AG09319 (cell line): ENCODE measurements around the gene CDC14B.

Experiments
- DNase-seq: peaks from one replicate; pipeline ENCODE4 v3.0.0-alpha.2; 2010; ENCODE audit warnings: low read depth; ENCODE audit errors: extremely low read depth
- TF ChIP-seq, protein P1 (sequence below): IDR thresholded peaks from 2 replicates; pipeline ENCODE4 v1.5.1; 2011; ENCODE audit warnings: low read depth, mild to moderate bottlenecking, inconsistent platforms, low read length, moderate library complexity

CDC14B gene

DNA sequence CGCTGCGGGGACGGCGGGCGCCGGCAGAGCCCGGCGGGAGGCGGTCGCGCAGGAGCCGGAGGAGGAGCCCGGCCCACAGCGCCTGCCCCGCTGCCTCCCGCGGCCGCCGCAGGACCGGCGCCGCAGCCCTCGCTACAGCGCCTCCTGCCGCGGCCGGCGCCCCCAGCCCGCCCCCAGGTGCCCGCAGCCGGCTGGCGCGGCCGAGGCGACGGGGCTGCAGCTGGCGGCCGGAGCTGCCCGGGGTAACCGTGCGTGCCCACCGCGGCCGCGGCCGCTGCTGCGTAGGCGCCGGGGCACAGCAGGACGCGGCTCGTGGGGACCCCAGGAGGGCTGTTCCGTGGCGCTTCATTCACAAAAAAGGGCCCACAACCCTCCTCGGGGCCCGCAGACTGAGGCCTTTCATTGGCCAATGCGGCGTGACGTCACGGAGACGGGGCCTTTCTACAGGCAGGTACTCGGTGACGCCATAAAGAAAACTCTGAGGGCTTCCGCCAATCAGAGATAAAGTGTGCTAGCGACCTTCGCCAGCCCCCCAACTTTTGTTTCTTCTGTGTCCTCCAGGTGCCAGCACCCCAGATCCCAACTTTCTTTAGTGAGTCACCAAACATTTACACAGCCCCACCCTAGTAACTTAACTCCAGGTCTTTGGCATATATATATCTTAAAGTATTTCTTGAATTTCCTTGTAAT lies at the start of gene CDC14B:
CDC14B (minus strand) TSS at position 353 of the 690 bp plus-strand sequence. CDS start 465 bp downstream, outside the sequence.
- TF ChIP-seq, protein P1, sequence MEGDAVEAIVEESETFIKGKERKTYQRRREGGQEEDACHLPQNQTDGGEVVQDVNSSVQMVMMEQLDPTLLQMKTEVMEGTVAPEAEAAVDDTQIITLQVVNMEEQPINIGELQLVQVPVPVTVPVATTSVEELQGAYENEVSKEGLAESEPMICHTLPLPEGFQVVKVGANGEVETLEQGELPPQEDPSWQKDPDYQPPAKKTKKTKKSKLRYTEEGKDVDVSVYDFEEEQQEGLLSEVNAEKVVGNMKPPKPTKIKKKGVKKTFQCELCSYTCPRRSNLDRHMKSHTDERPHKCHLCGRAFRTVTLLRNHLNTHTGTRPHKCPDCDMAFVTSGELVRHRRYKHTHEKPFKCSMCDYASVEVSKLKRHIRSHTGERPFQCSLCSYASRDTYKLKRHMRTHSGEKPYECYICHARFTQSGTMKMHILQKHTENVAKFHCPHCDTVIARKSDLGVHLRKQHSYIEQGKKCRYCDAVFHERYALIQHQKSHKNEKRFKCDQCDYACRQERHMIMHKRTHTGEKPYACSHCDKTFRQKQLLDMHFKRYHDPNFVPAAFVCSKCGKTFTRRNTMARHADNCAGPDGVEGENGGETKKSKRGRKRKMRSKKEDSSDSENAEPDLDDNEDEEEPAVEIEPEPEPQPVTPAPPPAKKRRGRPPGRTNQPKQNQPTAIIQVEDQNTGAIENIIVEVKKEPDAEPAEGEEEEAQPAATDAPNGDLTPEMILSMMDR, result peak; percentile 9; the same call in 1 of the 2 replicates
- DNase-seq, result peak; percentile 57

DNA sequence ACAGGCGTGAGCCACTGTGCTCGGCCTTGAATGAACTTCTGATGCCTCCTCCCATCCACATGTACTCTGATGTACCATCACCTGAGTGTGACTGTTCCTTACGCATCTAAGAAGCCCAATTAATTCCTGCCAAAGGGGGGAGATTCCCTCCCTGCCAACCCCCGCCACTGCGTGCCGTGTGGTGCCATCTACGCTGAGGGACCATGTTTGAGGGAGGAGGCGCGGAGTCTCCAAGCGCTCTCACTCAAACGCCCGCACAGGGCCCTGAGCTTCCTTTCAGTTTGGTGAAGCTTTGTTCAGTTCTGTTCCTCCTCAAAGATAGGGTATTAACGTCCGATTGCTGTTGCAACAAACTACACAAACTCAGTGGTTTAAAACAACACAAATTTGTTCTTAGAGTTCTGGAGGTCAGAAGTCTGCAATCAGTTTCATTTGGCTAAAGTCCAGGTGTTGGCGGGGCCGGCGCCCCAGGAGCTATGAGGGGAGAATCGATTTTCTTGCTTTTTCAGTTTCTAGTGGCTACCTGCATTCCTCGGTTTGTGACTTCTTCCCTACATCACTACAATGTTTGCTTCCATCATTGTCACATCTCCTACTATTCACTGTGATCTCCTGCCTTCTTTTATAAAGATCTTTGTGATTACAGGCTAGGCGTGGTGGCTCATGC lies 49.4 kb upstream of the CDC14B start:
- no peak for DNase-seq
- TF ChIP-seq, protein P1, result no peak

DNA sequence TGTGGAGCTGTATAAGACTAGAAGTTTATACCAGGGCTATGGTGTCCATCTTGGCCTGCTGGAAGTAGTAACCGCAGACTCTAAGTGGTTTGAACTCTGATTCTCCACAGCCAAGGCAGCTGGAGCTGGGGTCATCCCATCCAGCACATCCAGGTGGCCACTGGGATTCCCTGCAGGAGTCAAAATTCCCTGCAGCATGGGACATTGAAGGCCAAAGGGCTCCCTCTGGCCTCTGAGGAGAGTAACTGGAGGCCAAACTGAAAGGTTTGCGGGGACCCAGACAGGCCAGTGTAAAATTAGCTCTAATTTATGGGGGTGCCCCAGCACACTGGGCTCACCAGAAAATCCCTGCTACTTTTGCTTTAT lies 47.7 kb upstream of the CDC14B start:
- TF ChIP-seq, protein P1, result no peak
- DNase-seq, result no peak

DNA sequence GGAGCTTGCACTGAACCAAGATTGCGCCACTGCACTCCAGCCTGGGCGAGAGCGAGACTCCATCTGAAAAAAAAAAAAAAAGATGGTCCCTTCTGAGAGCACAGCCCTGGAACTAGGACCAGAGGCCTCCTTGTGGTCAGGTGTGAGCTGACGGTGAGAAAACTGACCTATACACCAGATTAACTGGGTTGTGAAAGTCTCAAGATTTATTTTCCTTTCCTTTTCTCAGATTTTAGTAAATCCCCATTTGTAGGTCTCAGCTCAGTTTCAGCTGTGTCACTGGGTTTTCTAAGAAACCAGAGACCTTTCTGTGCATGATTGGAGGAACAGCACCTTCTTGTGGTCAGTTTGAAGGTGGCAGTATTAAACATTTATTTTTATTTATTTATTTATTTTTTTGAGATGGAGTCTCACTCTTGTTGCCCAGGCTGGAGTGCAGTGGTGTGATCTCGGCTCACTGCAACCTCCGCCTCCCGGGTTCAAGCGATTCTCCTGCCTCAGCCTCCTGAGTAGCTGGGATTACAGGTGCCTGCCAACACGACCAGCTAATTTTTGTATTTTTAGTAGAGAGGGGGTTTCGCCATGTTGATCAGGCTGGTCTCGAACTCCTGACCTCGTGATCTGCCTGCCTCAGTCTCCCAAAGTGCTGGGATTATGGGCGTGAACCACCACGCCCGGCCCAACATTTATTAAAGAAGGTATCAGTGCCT lies 47.2 kb upstream of the CDC14B start:
- TF ChIP-seq, protein P1, result peak; percentile 70
- peak; percentile 67 for DNase-seq

- TF ChIP-seq, protein P1, result no peak
- DNase-seq, result no peak
Observed at GRCh38 chr9:96665789-96666188, 46.1 kb upstream of the CDC14B start.

DNA sequence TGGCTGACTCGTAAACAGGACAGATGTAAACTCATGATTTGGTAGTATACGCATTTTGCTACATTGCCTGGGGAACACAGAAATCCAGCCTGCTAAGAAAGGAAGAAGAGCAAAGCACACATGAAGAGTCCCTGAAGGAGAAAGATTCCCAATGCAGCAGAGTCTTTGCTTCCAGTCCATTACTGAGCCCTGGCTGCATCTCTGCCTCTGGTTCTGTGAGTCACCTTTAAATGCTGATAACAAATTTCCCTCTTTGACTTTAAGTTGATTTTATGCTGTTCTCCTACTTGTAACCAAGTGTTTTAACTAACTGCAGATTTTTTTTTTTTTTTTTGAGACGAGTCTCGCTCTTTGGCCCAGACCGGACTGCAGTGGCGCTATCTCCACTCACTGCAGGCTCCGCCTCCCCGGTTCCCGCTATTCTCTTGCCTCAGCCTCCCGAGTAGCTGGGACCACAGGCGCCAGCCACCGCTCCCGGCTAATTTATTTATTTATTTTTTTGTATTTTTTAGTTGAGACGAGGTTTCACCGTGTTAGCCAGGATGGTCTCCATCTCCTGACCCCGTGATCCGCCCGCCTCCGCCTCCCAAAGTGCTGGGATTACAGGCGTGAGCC lies 44.0 kb upstream of the CDC14B start:
- no peak for DNase-seq
- TF ChIP-seq, protein P1, result no peak
